ENCODE results near the gene NIFK.

DNA sequence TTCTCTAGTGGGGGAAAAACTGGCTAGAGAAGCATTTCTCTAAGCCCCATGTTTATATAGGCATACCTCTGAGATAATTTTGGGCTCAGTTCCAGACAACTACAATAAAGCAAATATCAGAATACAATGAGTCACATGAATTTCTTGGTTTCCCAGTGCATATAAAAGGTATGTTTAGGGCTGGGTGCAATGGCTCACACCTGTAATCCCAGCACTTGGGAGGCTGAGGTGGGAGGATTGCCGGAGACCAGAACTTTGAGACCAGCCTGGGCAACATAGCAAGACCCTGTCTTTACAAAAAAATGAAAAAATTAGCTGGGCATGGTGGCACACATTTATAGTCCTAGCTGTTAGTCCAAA is 41.0 kb upstream of the NIFK start:
- TF ChIP-seq CTCF (IDR thresholded peaks at IDR 0.05) (no peak), POLR2A (IDR thresholded peaks at IDR 0.05) (no peak)

All from Peyer's patch (tissue), 4 donors.